Hypothalamus (tissue), 51 donors: ENCODE data around the gene PANK3.
A peak's percentile ranks its signal among the peaks of the same experiment; 100 is the strongest.
"Not testable (repeated sequence)": the region's sequence is repeated elsewhere in the genome, so short reads cannot be mapped to it uniquely, and the experiment has no call there.

Experiments used
- DNase-seq, 51 donors: peaks; one replicate each; lab custom pipeline; 2025; lab: John Stamatoyannopoulos, UW

PANK3 gene

GRCh38 chr5:168553377-168554130 is 25.6 kb downstream of the PANK3 start:
- no peak for DNase-seq

GRCh38 chr5:168552146-168552545 is 27.0 kb downstream of the PANK3 start:
- no peak for DNase-seq

GRCh38 chr5:168550656-168551055 is 28.5 kb downstream of the PANK3 start:
- DNase-seq, result no peak

GRCh38 chr5:168549554-168549953 is 29.6 kb downstream of the PANK3 start:
- no peak for DNase-seq

- DNase-seq, result no peak
These were observed 42.0 kb downstream of the PANK3 start for GRCh38 chr5:168537176-168537575.

- DNase-seq, result not testable (repeated sequence)
These were observed 44.8 kb downstream of the PANK3 start for GRCh38 chr5:168534351-168534750.

- no peak for DNase-seq
These were observed 46.9 kb downstream of the PANK3 start for GRCh38 chr5:168531987-168532864.

GRCh38 chr5:168531191-168531590 is 48.0 kb downstream of the PANK3 start:
- DNase-seq, result no peak

- no peak for DNase-seq
These were observed 48.5 kb downstream of the PANK3 start for GRCh38 chr5:168530621-168531150.

GRCh38 chr5:168529374-168530234 is 49.6 kb downstream of the PANK3 start:
- DNase-seq, result peak in 3 of 51 donors; percentile 4 to 48 (median 14)

GRCh38 chr5:168528521-168529373 is 50.4 kb downstream of the PANK3 start, which contains the start of gene FBLL1:
Gene FBLL1, plus strand, starts transcription at chr5:168529305. Its CDS starts 200 bp downstream, at chr5:168529505.
- DNase-seq, result peak in 26 of 51 donors; percentile 4 to 53 (median 24)

- DNase-seq, result no peak
These were observed 51.3 kb downstream of the PANK3 start for GRCh38 chr5:168527756-168528295.

- DNase-seq, result no peak
These were observed 53.3 kb downstream of the PANK3 start for GRCh38 chr5:168525856-168526255.

GRCh38 chr5:168513861-168514428 is 65.2 kb downstream of the PANK3 start:
- no peak for DNase-seq

GRCh38 chr5:168502563-168503237 is 76.5 kb downstream of the PANK3 start:
- no peak for DNase-seq
